NCI-H82 treated with DMSO at 0.1 percent for 48 hours (cell line): Measurements from ENCODE around the gene INSIG1.
A peak's percentile ranks its signal among the peaks of the same experiment; 100 is the strongest.

ENCODE experiments used
- DNase-seq: peaks from one replicate; lab custom pipeline; 2025; ENCODE audit not compliant: unreplicated experiment; lab: John Stamatoyannopoulos, UW

The INSIG1 gene

DNA sequence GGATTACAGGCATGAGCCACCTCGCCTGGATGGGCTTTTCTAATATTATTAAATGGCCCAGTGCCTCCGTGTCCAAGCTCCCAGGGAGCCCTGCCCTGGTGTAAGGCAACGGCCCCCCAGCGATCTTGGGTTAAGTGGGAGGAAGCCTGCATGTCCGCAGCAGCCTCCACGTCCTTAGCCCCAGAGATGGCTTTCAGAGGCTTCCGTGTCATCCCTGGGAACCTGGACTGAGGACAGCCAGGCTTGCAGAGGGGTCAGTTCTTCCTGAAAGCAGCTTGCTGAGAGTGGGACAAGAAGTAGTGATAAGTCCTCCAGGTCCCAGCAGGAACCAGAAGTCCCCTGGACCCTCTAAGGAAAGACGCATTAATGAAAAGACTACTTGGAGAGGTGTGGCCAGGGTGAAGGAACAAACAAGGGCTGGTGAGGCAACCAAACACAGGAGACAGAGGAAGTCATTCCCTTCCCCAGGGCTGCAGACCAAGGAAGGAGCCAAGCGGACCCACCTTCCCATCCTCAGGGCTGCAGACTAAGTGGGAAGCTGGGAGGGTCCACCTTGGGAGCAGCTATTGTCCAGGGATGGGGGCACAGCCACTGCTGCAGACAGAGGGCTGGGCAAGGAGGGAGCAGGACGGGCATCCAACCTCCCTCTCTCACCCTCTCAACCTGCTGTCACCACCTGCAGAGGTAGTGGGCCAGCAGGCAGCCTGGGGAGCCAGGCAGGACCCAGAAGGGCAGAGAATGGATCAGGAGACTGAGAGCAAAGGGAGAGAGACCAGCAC lies 13.0 kb upstream of the INSIG1 start:
- DNase-seq = no peak

DNA sequence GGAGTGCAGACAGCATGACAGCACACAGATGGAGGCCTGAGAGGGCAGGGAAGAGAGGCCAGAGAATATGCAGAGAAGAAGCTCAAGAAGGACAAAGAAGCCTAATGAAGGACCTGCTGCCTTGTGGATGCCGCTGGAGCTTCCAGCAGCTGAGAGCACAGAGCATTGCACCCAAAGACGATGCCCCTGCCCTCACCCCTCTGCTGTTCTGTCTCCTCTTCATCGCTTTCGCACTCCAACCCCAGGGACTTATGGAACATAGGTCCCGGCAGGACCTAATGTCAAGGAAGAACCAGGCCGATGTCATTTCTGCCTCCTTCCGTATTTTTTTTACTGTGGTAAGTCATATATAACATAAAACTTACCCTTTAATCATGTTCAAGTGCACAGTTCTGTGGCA lies 12.3 kb upstream of the INSIG1 start:
- DNase-seq = no peak

DNA sequence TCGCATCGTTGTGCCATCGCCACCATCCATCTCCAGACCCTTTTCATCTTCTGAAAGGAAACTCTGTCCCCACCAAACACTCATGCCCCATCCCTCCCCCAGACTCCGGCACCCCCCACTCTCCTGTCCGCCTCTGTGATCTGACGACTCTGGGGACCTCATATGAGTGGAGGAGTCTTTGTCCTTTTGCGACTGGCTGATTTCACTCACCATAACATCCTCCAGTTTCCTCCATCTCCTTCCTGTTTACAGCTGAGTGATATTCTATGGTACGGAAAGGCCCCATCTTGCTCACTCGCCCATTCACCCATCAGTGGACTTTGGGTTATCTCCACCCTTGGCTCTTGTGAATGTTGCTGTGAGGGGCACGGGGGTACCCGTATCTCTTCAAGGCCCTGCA lies 11.8 kb upstream of the INSIG1 start:
- no peak for DNase-seq

DNA sequence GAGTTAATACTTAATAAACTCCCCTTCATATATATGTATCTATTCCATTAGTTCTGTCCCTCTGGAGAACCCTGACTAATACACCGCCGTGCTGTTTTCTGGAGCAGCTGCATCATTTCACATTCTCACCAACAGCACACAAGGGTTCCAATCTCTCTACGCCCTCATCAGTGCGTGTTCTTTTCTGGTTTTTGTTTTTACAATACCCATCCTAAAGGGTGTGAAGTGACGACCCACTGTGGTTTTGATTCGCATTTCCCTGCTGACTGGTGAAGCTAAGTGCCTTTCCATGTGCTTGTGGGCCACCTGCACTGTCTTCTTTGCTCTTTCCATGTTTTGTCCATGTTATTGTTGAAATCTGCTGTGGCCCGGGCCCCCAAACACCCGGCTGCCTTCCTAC lies 11.0 kb upstream of the INSIG1 start:
- no peak for DNase-seq

DNA sequence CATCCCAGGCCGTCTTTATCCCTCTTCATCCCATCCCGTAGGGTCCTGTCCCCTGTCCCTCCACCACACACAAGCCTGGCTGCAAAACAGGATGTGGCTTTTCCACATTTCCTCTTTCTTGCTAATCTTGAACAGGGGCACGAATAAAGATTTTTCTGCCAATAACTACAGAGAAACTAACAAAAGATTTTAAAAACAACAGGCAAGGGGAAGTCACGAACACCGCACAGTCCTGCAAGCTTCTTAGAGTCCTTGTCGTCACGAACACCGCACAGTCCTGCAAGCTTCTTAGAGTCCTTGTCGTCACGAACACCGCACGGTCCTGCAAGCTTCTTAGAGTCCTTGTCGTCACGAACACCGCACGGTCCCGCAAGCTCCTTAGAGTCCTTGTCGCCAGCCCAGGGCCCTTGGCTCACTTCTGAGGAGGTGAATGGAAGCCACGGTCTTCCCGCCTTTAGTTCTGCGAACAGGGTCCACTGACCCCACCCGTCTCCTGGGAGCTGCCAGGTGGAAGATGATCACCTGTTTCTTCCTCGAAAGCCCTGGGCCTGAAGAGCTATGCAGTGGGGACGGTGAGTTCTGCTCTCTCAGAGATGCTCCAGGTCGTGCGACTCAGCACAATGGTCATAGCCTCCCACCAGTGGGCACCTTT lies 10.3 kb upstream of the INSIG1 start:
- no peak for DNase-seq

DNA sequence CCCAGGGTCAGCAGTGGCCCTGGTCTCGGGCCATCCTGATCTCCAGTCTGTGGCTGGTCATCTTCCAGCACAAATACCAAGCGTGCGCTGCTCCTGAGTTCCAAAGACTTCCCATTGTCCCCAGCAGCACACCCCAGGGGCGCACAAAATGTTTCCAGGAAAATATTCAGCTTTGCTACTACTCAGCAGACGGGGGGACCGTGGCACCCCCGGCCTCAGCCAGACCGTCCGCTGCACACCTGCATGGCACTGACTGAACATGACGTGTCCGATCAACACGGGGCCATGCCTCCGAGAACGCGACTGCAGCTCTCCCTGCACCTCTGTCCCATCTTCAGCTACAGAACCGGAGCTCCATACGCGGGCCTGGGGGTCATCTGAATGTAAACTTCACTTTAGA lies 9.6 kb upstream of the INSIG1 start:
- no peak for DNase-seq

DNA sequence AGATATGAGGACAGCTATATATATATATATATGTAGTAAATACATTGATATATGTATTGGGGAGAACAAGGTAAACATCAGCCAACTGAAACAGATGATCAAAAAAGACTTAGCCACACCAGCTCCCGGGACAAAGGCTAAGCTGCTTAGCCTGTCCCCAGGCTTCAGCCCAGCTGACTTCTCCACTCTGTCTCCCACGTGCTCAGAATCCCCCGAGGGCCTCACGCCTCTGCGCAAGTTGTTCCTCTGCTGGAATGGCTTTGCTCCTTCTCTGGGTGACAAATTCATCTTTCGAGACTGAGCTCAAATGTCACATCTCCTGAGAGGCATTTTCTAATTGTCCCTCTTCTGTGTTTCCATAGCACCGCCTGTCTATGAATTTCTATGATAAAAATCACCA lies 8.6 kb upstream of the INSIG1 start:
- DNase-seq = peak; percentile 19

DNA sequence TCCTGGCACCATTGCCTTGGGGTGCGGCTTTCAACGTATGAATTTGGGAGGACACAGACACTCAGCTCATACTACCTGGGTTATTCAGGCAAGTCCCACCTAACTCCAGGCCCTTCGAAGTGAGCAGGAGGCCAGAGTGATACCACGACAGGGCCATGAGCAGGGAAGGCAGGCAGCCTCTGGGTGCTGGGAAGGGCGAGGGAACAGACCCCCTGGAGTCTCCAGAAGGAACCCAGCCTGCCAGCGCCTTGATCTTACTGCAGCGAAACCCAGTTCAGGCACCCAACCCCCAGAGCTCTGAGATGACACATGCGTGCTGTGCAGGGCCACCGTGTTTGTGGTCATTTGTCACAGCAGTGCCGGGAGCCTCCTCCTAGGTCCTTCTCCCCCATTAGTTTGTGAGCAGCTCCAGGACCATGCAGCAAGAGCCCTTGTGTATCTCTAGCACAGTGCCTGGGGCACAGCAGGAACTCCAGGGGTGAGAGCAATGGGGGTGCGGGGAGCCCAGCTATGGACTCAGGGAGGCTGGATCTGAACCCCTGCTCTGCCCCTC lies 7.7 kb upstream of the INSIG1 start:
- no peak for DNase-seq

DNA sequence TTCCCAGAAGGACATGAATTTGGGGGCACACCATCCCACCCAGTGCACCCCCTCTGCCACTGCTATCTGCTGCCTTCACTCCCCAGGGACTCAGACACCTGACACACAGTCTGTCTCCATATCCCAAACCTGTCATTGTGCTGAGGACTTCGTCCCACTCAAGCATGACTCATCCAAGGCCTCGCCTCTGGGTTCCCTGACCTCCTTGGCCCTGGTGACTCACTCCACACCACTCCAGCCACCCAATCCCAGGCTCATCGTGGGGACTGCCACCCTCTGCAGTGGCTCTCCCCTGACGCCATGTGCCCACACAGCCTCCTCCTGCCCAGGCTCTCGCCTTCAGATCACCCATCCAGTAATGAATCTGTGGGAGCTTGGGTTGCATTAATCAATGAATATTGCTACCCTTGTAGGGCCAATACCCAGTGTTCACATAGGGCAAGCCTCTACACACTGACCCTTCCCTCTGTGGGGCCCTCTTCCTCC lies 6.6 kb upstream of the INSIG1 start:
- no peak for DNase-seq

DNA sequence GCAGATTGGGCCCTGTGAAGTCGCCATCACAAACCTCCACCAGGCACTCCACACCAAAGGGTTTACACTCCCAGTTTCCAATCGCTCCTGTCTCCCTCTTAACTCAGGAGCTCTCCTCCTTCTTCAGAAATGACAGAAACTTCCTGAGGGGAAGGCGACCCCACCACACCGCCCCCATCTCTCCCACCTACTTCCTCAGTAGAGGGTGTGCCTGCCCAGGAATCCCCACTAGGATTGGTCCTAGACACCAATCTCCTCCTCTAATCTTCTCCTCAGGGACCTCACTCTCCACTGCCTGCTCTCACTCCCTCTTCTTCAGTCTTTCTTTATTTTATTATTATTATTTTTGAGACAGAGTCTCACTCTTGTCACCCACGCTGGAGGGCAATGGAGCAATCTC lies 5.9 kb upstream of the INSIG1 start:
- no peak for DNase-seq

DNA sequence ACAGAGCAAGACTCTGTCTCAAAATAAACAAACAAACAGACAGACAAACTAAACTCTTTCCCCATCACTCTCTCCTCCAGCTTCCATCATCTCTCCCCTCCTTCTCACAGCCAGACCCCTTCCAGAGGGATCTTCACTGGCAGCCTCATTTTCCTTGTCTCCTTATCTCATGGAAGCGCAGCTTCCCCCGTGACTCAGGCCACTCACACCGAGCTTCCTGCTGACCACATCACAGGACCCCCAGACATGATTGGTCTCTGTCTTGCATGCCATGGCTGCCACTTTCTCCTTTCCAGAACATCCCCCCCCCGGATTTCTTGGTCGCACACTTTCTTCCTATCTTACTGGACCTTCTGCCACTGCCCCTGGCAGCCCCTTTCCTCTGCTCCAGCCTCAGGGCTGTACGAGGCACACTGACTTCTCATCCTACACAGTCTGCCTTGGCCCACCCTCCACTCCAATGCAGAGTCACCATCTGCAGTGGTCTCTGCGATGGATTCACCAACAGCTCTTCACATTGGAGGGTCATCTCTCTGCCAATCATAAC lies 4.9 kb upstream of the INSIG1 start:
- no peak for DNase-seq

DNA sequence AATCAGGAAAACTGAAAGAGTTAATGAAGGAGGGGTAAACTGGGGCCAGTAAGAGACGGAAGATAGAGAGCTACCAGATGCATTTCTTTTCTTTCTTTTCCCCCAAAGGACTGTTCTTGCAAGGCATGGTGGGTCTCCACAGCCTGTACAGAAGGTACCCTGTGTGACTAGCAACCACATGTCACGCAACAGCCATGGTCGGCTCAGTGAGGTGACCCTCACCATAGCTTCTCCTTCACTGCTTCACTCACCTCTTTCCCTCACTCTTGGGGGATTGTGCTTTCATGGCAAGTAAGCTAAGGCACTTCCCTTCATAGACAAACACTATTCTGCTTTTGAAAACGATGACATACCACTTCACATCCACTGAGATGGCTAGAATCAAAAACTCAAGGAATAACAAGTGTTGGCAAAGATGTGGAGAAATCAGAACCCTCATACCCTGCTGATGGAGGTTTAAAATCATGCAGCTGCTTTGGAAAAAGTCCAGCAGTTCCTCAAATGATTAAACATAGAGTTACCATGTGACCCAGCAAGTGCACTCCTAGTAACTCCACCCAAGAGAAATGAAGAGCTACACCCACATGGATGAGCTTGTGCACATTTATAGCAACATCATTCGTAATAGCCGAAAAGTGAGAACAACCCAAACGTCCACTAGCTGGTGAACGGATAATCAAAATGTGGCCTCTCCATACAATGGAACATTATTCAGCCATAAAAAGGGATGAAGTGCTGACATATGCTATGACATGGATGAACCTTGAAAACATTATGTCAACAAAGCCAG lies 3.8 kb upstream of the INSIG1 start:
- DNase-seq = no peak

DNA sequence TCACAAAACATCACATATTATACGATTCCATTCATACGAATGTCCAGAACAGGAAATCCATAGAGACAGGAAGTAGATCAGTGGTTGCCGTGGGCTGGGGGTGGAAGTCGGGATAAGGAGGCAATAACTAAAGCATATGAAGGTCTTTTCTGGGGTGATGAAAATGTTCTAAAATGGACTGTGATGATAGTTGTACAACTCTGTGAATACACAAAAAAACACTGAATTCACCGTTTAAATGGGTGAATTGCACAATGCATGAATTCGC lies 3.2 kb upstream of the INSIG1 start:
- no peak for DNase-seq

DNA sequence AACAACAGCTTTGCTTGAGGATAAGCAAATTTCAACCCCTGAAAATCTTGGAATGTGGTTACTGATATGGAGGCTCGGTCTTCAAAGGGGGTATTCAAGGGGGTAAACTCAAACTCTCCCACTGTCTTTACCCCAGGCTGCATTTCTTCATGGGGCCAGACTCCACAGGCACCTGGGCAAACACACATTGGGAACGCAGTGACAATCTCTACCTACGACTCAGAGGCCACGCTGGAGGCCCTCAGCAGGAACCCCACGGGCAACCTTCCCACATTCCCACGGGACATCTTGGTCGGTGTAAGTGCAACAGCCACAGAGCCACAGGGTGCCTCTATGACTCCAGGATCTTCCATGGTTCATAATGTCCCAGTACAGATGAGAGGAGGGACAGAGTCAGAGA lies 2.2 kb upstream of the INSIG1 start:
- DNase-seq = no peak

DNA sequence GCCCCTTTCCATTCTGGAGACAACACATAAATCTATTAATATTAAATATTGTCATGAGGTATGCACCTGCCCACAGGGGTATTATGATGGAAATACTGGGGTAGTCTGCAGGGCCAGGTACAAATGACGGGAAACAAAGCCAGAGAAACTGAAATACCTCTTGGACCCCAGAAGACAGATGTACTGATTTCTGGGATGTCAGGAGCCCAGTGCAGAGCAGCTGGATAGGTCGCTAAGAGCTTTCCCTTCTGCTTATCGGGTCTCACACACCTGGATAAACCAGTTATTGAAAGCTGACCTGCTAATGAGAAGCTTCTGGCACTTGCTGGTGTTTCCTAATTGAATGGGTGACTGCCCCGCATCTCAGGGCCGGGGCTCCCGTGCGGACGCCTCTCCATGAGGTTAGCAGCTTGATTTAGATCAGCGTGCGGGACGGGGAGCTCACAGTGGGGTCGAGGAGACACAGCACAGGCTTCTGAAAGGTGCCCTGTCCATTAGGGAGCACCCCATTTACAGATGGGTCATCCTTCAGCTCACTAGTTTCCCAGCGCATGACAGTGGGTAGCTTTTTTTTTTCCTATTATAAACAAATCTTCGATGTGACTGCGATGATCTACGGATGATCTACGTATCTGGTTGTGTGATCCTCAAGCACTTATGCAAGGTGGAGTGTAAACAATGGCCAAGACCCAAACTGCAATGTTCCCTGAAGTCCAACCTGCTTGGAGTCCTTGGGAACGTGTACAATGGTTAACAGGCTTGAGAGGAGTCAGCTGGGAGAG lies 1.5 kb upstream of the INSIG1 start:
- no peak for DNase-seq

DNA sequence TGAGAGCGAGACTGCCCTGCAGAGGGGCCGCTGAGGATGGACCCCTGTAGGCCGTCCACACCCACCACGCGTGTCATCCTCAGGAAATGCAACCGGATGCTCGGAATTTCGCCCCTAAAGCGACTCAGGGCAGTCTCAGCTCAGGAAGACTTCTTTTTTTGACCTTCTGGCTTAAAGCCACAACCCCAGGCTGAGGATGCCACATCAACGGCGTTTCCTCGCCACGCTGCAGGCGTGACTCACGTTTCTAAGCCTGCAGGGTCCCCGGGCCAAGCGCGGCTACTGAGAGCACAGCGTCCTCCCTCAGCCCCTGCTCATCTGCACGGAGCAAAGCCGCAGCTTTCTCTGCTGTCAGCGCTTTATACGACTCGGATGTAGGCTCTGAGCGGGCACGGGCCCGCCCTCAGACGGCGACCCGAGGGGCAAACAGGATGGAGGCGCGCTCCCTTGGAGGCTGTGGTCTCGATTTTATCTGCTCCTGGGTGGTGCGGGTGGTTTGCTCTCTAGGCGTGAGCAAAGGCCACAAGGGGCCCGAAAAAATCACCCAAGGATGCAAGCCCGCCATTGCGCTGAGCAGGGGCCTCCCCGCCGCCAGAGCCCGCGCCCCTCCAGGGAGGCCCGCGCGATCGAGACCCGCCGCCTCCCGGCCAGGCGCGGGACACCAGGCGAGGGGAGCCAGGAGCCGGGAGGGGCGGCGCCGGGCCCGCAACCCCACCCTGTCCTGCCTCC lies 726 bp upstream of the INSIG1 start:
- no peak for DNase-seq

DNA sequence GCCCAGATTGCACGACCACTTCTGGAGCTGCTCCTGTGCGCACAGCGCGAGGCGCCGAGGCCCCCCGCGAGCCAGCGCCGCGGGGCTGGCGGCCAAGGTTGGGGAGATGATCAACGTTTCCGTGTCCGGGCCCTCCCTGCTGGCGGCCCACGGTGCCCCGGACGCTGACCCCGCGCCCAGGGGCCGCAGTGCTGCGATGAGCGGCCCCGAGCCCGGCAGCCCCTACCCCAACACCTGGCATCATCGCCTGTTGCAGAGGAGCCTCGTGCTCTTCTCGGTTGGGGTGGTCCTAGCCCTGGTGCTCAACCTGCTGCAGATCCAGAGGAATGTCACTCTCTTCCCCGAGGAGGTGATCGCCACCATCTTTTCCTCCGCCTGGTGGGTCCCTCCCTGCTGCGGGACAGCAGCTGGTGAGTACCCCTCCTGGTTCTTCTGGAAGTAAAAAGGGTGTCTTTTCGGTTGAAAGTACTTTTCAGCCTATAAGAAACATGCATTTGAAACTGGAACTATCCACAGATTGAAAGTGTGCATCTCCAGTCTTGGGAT lies 683 bp downstream of the INSIG1 start:
- no peak for DNase-seq

DNA sequence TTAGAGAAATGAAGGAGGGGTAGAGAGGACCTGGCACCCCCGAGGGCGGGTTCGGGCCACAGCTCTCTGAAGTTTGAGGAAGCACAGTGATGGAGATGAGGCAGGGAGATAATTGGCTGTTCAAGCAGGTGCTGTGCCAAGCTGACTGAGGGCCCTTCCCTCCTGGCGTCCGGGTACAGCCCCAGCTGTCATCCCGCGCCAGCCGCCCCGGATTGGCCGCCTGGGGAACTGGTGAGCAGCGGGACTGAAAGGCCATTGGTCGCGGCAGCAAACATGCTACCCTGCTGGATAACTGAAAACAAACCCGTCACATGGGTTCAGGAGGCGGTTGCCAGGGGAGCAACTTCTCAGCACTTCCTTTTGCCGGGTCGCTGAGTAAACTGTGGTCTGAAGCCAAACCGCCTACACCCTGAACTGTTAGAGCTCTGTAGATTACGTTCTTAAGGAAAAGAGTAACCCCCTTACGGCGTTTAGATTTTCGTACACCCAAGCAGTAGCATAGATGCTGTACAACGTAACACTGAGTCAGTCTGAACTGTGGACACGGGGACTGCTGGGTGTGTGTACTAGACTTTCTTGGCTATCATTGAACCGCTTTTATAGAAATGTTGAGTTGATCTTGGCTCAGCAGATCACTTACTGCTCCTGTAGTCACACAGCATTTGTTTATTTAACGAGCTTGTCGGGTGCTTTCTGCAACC lies 1.3 kb downstream of the INSIG1 start:
- peak; percentile 73 for DNase-seq

DNA sequence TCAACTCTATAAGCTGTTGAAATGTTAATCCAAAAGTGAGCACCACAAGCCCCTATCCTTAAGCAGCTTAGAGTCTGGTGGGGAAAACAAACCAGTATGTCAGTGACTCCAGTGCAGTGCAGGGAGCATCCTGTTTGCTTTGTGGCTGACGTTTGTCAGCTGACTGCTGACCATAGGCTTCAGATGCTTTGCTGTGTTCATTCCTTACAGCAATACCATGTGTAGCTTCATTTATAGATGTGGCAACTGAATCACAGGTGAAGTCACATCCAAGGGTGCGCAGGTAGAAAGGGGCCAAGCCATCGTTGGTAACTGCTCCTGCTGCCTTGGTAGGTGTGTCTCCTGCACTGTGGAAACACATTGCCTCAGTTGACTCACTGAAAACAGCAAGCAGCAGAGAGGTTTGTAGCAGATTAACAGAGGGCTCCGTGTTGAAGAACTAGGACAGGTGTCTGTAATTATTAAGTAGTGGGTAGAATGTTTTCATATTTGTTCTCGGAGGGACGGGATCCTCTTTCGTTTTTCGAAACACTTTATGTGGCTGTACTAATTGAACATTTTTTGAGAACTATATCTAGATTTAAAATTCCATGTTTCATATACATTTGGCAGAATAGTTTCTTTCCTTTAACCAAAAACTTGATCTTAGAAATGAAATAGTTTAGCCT lies 2.0 kb downstream of the INSIG1 start:
- DNase-seq = no peak
